ENCODE data around the gene CLC.

The CLC gene

DNA sequence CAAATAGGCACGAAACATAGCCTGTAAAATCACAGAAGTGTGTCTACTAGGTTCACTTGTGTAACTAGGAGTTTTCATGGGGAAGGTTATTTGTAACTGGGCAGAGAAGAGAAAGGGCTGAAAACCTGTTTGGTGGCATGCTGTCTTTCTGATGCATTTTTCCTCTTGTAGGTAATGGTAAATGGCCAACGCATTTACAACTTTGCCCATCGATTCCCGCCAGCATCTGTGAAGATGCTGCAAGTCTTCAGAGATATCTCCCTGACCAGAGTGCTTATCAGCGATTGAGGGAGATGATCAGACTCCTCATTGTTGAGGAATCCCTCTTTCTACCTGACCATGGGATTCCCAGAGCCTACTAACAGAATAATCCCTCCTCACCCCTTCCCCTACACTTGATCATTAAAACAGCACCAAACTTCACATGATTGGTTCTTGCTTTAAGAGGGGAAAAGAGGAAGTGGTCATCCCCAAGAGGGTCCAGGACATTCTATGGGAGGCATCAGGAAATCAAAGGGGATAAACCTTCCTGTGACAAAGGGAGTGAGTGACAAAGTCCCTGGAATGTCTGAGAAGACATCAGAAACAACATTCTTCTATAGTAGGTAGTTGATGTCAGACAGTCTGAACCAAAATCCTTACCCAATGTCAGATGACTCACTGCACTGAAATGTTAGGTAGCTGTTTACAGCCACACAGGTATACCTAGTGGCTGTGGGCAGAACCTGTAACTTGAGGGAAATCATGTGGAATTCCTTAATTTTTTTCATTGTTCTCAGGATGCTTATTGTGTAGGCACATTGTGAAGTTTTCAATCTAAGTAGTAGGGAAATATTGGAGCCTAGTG, 28.6 kb downstream of the CLC start:
- Histone ChIP-seq H3K79me2 (ENCODE audit: insufficient read depth, low read length) (no peaks in the 10 kb centered on the region), H3K9me2 (replicated peaks; ENCODE audit: low read depth, low read length) (no peaks in the 10 kb centered on the region), H3K9ac (ENCODE audit: low read depth, low read length, poor library complexity, severe bottlenecking) (no peak overlapping the region), H3K4me1 (ENCODE audit: insufficient read depth, low read length, poor library complexity, severe bottlenecking) (no peaks in the 10 kb centered on the region), H3K9me3 (ENCODE audit: insufficient read depth, low read depth, low read length) (no peaks in the 10 kb centered on the region), H4K20me1 (ENCODE audit: insufficient read depth, low read length, poor library complexity, severe bottlenecking) (no peaks in the 10 kb centered on the region), H3K27me3 (ENCODE audit: insufficient read depth, low read length, poor library complexity, severe bottlenecking) (no peaks in the 10 kb centered on the region), H3K4me2 (ENCODE audit: low read depth, low read length, poor library complexity, severe bottlenecking) (no peak overlapping the region), H3K36me3 (ENCODE audit: insufficient read depth, low read length) (no peaks in the 10 kb centered on the region), H3K4me3 (ENCODE audit: low read length, poor library complexity, severe bottlenecking) (no peak overlapping the region), H3F3A (ENCODE audit: low read depth) (no peaks in the 10 kb centered on the region), H2AFZ (ENCODE audit: low read length) (no peak overlapping the region)
- no peak for TF ChIP-seq EZH2phosphoT487 (IDR thresholded peaks at IDR 0.05; ENCODE audit: borderline replicate concordance)
- TF ChIP-seq, protein P1, sequence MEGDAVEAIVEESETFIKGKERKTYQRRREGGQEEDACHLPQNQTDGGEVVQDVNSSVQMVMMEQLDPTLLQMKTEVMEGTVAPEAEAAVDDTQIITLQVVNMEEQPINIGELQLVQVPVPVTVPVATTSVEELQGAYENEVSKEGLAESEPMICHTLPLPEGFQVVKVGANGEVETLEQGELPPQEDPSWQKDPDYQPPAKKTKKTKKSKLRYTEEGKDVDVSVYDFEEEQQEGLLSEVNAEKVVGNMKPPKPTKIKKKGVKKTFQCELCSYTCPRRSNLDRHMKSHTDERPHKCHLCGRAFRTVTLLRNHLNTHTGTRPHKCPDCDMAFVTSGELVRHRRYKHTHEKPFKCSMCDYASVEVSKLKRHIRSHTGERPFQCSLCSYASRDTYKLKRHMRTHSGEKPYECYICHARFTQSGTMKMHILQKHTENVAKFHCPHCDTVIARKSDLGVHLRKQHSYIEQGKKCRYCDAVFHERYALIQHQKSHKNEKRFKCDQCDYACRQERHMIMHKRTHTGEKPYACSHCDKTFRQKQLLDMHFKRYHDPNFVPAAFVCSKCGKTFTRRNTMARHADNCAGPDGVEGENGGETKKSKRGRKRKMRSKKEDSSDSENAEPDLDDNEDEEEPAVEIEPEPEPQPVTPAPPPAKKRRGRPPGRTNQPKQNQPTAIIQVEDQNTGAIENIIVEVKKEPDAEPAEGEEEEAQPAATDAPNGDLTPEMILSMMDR (conservative IDR thresholded peaks at IDR 0.05; ENCODE audit: low read length) = no peak

DNA sequence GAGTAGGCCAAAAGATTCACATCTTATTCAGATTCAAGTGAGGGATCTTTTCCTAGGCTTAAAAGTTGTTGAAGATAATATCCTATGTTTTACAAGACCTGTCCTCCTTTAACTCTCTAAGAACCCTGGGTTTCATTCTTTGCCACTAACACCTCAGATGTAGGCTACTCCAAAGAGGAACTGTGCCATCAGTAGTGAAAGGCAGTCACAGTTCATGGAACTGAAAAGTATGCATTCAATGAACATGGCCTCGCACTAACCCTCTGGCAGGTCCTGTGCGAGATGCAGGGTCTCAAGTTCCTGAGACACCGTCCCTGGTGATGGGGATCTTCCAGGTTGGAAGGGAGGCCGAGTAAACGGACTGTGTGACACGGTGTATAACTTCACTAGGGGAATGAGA, 29.2 kb downstream of the CLC start:
- no peaks in the 10 kb centered on the region for H3K27me3 ChIP-seq (ENCODE audit: insufficient read depth, low read length, poor library complexity, severe bottlenecking)
- H2AFZ ChIP-seq (ENCODE audit: low read length) = no peak overlapping the region
- TF ChIP-seq EZH2phosphoT487 (IDR thresholded peaks at IDR 0.05; ENCODE audit: borderline replicate concordance) = no peak
- TF ChIP-seq, protein P1 (conservative IDR thresholded peaks at IDR 0.05; ENCODE audit: low read length) = no peak
- H3K4me1 ChIP-seq (ENCODE audit: insufficient read depth, low read length, poor library complexity, severe bottlenecking) = no peaks in the 10 kb centered on the region
- H3K4me2 ChIP-seq (ENCODE audit: low read depth, low read length, poor library complexity, severe bottlenecking) = no peak overlapping the region
- no peak overlapping the region for H3K4me3 ChIP-seq (ENCODE audit: low read length, poor library complexity, severe bottlenecking)
- H3K36me3 ChIP-seq (ENCODE audit: insufficient read depth, low read length) = no peaks in the 10 kb centered on the region
- H4K20me1 ChIP-seq (ENCODE audit: insufficient read depth, low read length, poor library complexity, severe bottlenecking) = no peaks in the 10 kb centered on the region
- no peaks in the 10 kb centered on the region for H3K9me2 ChIP-seq (replicated peaks; ENCODE audit: low read depth, low read length)
- H3F3A ChIP-seq (ENCODE audit: low read depth) = no peaks in the 10 kb centered on the region
- no peaks in the 10 kb centered on the region for H3K9me3 ChIP-seq (ENCODE audit: insufficient read depth, low read depth, low read length)
- no peak overlapping the region for H3K9ac ChIP-seq (ENCODE audit: low read depth, low read length, poor library complexity, severe bottlenecking)
- no peaks in the 10 kb centered on the region for H3K79me2 ChIP-seq (ENCODE audit: insufficient read depth, low read length)

DNA sequence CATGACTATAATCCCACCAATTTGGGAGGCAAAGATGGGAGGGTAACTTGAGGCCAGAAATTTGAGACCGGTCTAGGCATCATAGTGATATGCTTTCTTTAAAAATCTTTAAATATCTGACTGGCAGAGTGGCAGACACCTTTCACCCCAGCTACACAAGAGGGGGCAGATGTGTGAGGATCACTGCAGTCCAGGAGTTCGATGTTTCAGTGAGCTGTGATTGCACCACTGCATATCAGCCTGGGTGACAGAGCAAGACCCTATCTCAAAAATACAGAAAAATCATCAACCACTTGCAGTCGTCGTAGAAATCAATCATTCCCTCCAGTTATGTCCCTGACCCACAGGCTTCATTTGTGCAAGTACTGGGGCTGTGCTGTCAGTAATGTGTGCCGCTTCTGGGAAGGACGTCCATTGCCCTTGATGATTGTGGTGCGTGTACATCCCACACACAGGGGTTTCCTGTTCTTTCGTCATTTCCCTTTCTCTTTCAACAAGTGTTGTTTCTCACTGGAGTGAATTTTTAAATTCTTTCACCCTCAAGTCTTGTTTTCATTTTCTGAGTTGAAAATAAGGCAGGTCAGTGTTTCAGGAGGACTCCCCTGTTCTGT, 32.1 kb downstream of the CLC start:
- H3K4me3 ChIP-seq (ENCODE audit: low read length, poor library complexity, severe bottlenecking) = no peak overlapping the region
- no peaks in the 10 kb centered on the region for H3K79me2 ChIP-seq (ENCODE audit: insufficient read depth, low read length)
- no peaks in the 10 kb centered on the region for H3K36me3 ChIP-seq (ENCODE audit: insufficient read depth, low read length)
- H4K20me1 ChIP-seq (ENCODE audit: insufficient read depth, low read length, poor library complexity, severe bottlenecking) = no peaks in the 10 kb centered on the region
- TF ChIP-seq, protein P1 (conservative IDR thresholded peaks at IDR 0.05; ENCODE audit: low read length) = no peak
- TF ChIP-seq EZH2phosphoT487 (IDR thresholded peaks at IDR 0.05; ENCODE audit: borderline replicate concordance) = no peak
- no peaks in the 10 kb centered on the region for H3K9me2 ChIP-seq (replicated peaks; ENCODE audit: low read depth, low read length)
- H3K4me2 ChIP-seq (ENCODE audit: low read depth, low read length, poor library complexity, severe bottlenecking) = no peak overlapping the region
- no peaks in the 10 kb centered on the region for H3K27me3 ChIP-seq (ENCODE audit: insufficient read depth, low read length, poor library complexity, severe bottlenecking)
- H3F3A ChIP-seq (ENCODE audit: low read depth) = no peaks in the 10 kb centered on the region
- no peaks in the 10 kb centered on the region for H3K4me1 ChIP-seq (ENCODE audit: insufficient read depth, low read length, poor library complexity, severe bottlenecking)
- H3K9ac ChIP-seq (ENCODE audit: low read depth, low read length, poor library complexity, severe bottlenecking) = no peak overlapping the region
- no peaks in the 10 kb centered on the region for H3K9me3 ChIP-seq (ENCODE audit: insufficient read depth, low read depth, low read length)
- no peak overlapping the region for H2AFZ ChIP-seq (ENCODE audit: low read length)

All from Loucy (cell line).